BE2C (cell line): ENCODE results near the gene PPP1R7.
"Not testable (repeated sequence)": the region's sequence is repeated elsewhere in the genome, so short reads cannot be mapped to it uniquely, and the experiment has no call there.

Source experiments
- DNase-seq: peaks from one replicate; pipeline ENCODE4 v3.0.0-alpha.2; 2020
- H3K27me3 ChIP-seq: fragments of 250-450 bp; sonication (Bioruptor Pico); 2 replicates; pipeline ENCODE4 v1.5.1; 2020; ENCODE audit warnings: mild to moderate bottlenecking
- H3K36me3 ChIP-seq: fragments of 250-450 bp; sonication (Bioruptor Pico); 2 replicates; pipeline ENCODE4 v1.5.1; 2020; ENCODE audit warnings: mild to moderate bottlenecking
- H3K4me1 ChIP-seq: fragments of 250-450 bp; sonication (Bioruptor Pico); 2 replicates; pipeline ENCODE4 v1.5.1; 2020
- H3K4me3 ChIP-seq: 2 replicates; pipeline ENCODE4 v1.5.1; 2011; ENCODE audit warnings: low read depth, low read length
- H3K9me3 ChIP-seq: fragments of 250-450 bp; sonication (Bioruptor Pico); 2 replicates; pipeline ENCODE4 v1.5.1; 2020
- CTCF ChIP-seq: IDR thresholded peaks from 2 replicates; pipeline ENCODE4 v1.5.1; 2012; ENCODE audit warnings: mild to moderate bottlenecking, low read depth, low read length

PPP1R7 gene

GRCh38 chr2:241195506-241196130 is 45.4 kb downstream of the PPP1R7 start:
- Histone ChIP-seq H3K4me1 (no peaks in the 10 kb centered on the region), H3K9me3 (no peaks in the 10 kb centered on the region), H3K27me3 (no peaks in the 10 kb centered on the region), H3K36me3 (no peaks in the 10 kb centered on the region), H3K4me3 (no peak overlapping the region)
- DNase-seq, result no peak
- TF ChIP-seq CTCF, result no peak

- not testable (repeated sequence) for H3K4me1 ChIP-seq, H3K9me3 ChIP-seq, H3K36me3 ChIP-seq, H3K4me3 ChIP-seq, DNase-seq, H3K27me3 ChIP-seq
Measured at GRCh38 chr2:241197246-241197645, 47.0 kb downstream of the PPP1R7 start.

- Histone ChIP-seq H3K36me3 (no peaks in the 10 kb centered on the region), H3K4me3 (no peak overlapping the region), H3K9me3 (no peaks in the 10 kb centered on the region), H3K4me1 (no peaks in the 10 kb centered on the region), H3K27me3 (no peaks in the 10 kb centered on the region)
- no peak for DNase-seq
- TF ChIP-seq CTCF, result no peak
Measured at GRCh38 chr2:241197947-241198346, 47.7 kb downstream of the PPP1R7 start.

GRCh38 chr2:241198381-241199279 is 48.4 kb downstream of the PPP1R7 start:
- no peaks in the 10 kb centered on the region for H3K36me3 ChIP-seq
- no peaks in the 10 kb centered on the region for H3K4me1 ChIP-seq
- no peak overlapping the region for H3K4me3 ChIP-seq
- no peaks in the 10 kb centered on the region for H3K27me3 ChIP-seq
- H3K9me3 ChIP-seq, result no peaks in the 10 kb centered on the region
- DNase-seq, result no peak
- no peak for TF ChIP-seq CTCF

- Histone ChIP-seq H3K9me3 (no peaks in the 10 kb centered on the region), H3K36me3 (no peaks in the 10 kb centered on the region), H3K4me3 (no peak overlapping the region), H3K27me3 (no peaks in the 10 kb centered on the region), H3K4me1 (no peaks in the 10 kb centered on the region)
- no peak for DNase-seq
- TF ChIP-seq CTCF, result no peak
Measured at GRCh38 chr2:241199286-241199685, 49.0 kb downstream of the PPP1R7 start.

GRCh38 chr2:241199897-241200821 is 49.9 kb downstream of the PPP1R7 start:
- H3K4me1 ChIP-seq, result no peaks in the 10 kb centered on the region
- H3K9me3 ChIP-seq, result no peaks in the 10 kb centered on the region
- no peaks in the 10 kb centered on the region for H3K27me3 ChIP-seq
- no peaks in the 10 kb centered on the region for H3K36me3 ChIP-seq
- H3K4me3 ChIP-seq, result no peak overlapping the region
- no peak for DNase-seq
- TF ChIP-seq CTCF, result no peak
